ELR (cell line): ENCODE measurements around the gene MED31.
"Not testable (repeated sequence)": the region's sequence is repeated elsewhere in the genome, so short reads cannot be mapped to it uniquely, and the experiment has no call there.

Source experiments
- DNase-seq: peaks from one replicate; pipeline ENCODE4 v3.0.0-alpha.2; 2015; ENCODE audit warnings: low read depth

The MED31 gene

DNA sequence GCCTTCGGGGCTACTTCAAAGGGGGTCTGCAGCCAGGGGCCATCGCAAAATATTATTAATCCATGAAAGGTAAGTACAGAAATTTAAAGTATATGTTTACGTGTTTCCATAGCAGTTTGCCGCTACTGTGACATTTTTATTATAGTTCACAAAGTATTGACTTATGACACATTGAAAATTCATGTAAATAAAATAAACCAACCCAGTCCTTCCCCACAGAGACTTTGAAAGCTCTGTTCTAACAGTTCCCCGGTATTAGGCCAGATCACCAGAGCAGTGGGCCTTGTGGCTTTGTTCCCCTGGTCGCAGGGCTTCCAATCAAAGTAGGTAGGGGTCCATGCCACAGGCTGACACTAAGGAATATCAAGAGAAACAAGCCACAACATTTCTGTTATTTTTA, 24.8 kb downstream of the MED31 start:
- DNase-seq, result peak; percentile 37

DNA sequence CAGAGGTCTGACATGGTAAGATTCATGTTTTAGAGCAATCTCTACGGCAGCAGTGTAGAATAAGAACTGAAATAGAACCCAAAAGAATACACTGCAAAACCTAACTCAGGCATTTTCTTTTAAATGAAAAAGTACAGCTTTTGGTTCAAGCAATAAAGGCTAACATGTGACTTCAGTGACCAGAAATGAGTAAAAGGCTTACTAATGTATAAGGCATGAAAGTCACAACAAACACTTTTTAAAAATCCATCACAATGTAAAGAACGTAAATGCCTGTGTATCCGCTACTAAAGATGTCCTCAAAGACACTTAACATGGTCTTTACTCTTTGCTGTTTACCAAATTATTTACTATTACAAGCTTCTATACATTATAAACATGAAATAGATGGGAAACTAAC, 27.5 kb downstream of the MED31 start:
- DNase-seq, result peak; percentile 43

DNA sequence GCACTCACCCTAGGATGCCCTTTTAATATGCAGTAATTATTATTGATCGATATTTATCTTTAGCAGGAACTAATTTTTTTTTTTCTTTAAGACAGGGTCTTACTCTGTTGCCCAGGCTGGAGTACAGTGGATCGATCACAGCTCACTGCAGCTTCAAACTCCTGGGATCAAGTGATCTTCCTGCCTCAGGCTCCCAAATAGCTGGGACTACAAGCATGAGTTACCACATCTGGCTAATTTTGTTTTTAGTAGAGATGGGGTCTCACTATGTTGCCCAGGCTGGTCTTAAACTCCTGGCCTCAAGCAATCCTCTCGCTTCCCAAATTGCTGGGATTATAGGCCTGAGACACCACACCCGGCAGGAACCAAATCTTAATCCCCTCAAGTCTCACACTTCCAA, 40.2 kb downstream of the MED31 start:
- no peak for DNase-seq

DNA sequence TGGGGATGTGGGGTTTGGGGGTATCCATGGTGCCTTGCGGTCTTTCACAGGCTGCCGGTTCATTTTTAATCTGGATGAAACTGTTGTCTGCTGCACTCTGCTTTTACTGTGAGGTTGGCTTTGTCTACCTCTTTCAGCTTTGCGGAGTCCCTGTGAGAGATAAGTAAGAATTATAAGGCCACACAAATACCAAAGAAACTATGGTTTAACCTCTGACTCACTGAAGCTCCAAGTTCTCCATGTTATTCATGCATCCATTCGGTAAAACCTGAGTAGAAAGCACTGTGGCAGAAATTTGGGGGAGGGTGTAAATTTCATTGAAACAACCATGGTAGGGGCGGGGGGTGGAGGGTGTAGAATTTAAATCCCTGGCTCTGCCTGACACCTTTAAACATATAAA, 41.4 kb downstream of the MED31 start:
- DNase-seq, result peak; percentile 19

DNA sequence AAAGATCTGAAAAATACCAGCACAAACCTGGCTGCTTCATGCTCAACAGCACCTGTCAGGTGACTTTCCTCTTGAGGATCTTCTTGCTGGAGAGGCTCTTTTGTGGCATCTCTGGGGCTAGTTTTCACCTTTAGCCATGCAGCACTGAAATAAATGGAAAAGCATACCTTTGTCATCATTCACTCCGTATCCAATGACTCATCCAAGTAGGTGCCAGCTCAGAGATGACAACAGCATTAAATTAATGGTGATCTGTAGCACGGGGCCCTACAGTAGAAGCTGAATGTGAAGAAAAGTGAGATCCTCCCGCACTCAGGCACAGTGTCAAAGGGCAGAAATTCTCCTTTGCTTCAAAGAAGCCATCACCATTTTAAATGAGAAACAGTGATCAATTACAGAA, 43.1 kb downstream of the MED31 start:
- DNase-seq, result peak; percentile 78

DNA sequence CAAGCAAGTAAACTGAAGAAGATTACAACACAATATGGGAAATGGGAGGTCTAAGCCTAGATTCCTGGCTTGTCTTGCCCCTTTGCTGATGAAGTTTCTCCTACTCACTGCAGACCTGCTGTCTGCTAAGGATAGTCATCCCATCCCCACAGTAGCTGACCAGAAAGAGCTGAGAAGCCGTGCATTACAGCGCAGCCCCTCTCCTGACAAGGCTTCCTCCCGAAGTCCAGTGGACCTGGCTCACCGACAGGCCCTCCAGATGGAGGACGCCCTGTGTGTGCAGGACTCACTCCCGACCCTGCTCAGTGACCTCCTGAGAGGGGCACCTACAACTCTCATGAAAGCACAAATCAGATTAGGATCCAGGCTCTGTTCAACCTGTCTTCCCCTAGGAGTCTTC, 46.3 kb downstream of the MED31 start:
- DNase-seq, result no peak

DNA sequence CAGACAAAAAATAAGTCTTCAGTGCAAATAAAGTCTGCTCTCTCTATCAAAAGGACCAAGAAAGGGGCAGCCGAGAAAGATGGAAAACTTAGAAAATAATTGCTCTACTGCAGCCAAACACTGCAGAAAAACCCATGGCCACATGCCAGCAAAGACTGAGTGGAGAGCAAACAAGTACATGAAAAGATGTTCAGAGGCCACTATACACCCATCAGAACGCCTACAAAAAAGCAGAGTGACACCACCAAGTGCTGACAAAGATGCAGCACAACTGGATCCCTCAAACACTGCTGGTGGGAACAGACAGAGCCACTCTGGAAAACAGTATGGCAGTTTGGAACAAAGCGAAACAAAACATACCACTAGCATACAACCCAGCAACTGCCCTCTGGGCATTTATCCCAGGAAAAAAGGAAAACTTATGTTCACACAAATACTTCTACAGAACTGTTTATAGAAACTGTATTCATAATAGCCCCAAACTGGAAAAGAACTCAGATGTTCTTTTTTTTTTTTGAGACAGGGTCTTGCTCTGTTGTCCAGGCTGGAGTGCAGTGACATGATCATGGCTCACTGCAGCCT, 47.6 kb downstream of the MED31 start:
- no peak for DNase-seq

DNA sequence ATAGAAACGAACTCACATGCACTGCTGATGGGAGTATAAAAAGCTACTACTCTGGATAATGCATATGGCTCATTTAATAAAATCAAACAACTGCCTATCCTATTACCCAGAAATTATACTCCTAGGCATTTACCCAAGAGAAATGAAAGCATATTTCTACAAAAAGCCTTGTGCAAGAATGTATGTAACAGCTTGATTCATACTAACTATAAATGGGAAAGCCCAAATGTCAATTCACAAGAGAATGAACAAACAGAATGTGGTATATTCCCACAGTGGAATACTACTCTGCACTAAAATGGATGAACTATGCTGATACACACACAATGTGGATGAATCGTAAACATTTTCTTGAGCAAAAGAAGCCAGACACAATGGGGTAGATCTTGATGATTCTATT, 49.3 kb downstream of the MED31 start:
- no peak for DNase-seq

DNA sequence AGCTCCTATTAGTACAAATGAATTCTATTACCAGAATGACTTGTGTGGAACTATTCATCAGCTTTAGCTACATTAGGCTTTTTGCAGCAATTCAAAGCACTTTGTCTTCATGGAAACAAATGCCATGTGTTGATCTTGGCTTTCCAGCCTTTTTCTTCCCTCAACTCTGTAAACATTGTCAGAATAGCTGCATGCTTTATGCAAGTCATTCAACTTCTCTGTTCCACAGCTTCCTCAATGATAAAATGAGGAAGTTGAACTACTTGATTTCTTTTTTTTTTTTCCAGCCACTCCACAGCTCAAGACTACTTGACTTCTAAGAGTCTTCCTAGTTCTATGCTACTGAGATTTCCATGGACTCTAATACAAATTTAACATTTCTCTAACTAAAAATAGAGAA, 52.0 kb downstream of the MED31 start:
- no peak for DNase-seq

DNA sequence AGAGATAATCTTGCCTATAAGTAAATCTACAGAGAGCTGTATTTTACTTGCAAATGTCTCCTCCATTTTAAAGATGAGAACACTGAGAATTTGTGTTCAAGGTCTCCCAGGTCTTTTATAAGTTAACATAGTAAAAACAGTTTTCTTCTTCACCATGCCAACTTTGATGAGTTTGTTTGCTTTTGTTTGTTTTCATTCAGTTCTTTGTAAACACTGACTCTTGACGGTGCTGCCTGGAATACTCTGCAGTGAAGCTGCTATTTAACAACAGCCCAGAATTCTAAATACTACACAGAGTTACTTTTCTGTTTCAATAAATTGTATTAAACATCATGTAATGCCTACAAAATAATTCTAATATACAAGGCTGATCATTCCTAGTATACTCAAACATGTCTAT, 53.7 kb downstream of the MED31 start:
- no peak for DNase-seq

DNA sequence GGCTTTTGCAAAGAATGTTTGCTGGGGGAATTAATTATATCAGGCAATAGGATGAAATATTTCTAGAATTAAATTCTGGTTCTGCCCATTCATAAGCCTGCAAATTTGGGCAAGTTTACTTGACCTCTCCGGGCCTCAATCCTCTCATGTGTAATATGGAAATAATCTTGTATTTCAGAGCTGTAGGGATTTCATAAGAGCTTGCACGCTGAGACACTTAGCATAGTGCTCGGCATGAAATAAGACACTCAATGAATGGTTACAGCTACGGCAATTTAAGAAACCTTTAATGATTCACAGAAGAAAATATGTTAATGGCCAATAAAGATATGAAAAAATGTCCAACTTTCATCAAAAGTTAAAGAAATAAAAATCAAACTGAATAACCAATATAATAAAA, 54.5 kb downstream of the MED31 start:
- no peak for DNase-seq

DNA sequence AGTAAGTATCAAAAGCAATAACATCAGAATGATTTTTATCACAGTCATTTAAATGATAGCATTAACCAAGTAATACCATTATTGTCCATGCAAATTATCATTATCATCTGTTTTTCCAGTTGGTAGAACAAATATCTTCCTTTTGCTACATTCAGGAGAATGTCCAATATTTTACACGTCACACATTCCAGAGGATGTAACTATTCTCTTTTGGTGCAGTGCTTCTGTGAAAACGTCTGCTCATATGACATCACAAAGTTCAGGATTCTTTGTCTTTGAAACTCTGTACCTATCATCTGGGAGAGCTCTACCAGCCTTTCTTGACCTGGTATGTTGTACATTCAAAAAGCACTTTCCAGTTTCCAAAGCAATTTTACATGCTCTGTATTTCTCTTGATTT, 54.9 kb downstream of the MED31 start:
- DNase-seq, result no peak

DNA sequence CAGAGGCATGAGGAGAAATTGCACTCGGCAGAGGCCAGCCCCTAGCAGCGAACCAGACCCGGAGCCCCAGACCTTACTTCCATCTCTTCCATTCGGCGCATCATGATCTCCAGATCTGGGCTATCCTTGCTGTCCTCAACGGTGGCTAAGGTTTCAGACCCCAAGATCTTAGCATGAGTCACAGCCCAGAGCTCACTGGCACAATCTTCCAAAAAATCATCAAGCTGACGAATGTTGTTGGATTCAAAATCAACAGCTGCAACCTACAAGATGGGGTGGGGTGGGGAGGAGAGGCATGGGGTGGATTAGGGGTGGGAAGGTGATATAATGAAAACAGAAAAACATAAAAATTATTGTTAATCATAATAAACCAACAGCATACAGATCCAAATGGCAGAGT, 55.3 kb downstream of the MED31 start:
- DNase-seq, result no peak

DNA sequence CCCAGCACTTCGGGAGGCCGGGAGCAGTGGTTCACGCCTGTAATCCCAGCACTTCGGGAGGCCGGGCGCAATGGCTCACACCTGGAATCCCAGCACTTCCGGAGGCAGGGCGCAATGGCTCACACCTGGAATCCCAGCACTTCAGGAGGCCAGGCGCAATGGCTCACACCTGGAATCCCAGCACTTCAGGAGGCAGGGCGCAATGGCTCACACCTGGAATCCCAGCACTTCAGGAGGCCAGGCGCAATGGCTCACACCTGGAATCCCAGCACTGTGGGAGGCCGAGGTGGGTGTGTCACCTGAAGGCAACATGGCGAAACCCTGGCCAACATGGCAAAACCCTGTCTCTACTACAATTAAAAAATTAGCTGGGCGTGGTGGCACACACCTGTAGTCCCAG, 58.0 kb downstream of the MED31 start:
- not testable (repeated sequence) for DNase-seq
